ENCODE measurements around the gene FCGR2B. TPM values are rescaled to one million over a fixed set of nuclear protein-coding genes. Genes with fewer than 3 reads are reported as not detected.
"Not testable (repeated sequence)": the region's sequence is repeated elsewhere in the genome, so short reads cannot be mapped to it uniquely, and the experiment has no call there.

FCGR2B gene
- total RNA-seq, 1 donor from 2014 or later = not detected

DNA sequence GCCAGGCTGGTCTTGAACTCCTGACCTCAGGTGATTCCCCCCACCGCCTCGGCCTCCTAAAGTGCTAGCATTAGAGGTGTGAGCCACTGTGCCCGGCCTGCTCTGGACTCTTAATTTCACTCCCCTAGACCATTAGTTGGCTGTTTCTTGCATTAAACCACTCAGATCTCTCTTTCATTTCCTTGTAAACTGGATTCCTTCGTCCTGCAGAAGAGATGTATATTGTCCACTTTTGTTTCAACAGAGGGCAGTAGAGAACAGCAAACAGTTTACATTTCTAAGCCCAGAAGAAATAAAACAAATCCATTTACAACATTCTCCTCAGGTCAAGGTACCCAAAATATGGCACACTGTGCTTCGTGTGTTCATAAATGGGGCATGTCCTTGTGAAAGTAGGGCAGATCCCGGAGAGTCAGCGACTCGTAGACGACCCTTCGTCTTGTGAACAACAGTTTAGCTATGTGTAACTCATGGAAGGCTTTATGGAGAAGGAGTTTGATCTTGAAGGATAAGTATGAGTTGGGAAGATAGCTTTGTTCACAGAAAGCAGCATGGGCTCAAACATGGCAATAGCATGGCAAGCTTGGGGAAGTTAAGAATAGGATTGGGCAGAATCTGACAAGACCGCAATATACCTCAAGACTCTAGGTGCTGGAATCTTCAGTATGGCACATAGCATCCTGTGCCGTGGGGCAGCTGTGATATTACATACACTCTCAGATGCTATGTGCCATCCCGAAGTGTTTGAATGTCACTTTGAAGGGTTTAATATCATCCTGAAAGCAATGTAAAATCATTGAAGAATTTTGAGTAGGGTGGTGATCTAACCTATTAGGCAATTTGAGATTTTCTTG lies 15.2 kb upstream of the FCGR2B start:
- intact Hi-C loops (cut with micrococcal nuclease) = loop anchor here (1.0 to 5.0 kb wide), 2 partner anchors 75 to 94 kb away; no protein-coding TSS in a partner anchor

- intact Hi-C loops (cut with micrococcal nuclease) = not testable (repeated sequence)
Measured at GRCh38 chr1:161653541-161653940, 9.4 kb upstream of the FCGR2B start.

GRCh38 chr1:161653971-161654370 lies 9.0 kb upstream of the FCGR2B start:
- intact Hi-C loops (cut with micrococcal nuclease) = not testable (repeated sequence)

DNA sequence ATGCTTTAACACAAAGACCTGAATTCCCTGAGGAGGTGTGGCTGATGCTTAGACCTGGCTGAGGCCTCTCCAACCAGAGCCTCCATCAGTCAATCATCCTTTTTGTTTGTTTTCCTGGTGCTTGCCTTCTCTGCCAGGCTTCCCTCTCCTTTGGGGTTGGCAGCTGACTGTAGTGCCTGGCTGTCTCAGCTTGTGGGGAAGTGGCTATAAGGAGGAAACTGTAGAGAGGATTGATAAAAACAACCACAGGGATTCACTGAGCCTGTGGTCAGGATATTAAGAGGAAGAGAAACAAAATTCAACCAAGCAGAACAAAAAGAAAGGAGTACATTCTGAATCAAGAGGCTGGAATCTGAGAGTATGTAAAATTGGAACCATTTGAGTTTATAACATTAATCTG lies 4.4 kb upstream of the FCGR2B start:
- intact Hi-C loops (cut with micrococcal nuclease) = not testable (repeated sequence)

- intact Hi-C loops (cut with micrococcal nuclease) = not testable (repeated sequence)
Measured at GRCh38 chr1:161661660-161662311, 1.2 kb upstream of the FCGR2B start.

GRCh38 chr1:161663569-161663968 lies 626 bp downstream of the FCGR2B start:
- intact Hi-C loops (cut with micrococcal nuclease) = not testable (repeated sequence)

DNA sequence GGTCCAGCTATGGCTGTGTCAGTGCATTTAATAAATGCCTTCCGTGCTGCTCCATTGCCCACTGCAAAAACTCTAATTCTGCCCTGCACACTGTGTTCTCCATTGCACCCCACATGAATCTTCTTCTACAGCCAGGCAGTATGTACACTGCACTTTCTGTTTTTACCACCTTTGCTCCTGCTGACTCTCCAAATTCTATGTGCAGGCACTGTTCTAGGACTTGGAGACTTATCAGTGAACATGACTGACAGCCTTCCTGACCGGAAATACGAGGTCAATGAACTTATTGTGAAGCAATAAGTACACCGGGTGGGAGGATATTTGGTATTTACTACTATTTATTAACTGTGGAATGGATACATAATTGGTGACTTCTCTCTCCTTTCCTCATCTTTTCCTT lies 1.7 kb downstream of the FCGR2B start:
- intact Hi-C loops (cut with micrococcal nuclease) = not testable (repeated sequence)

- intact Hi-C loops (cut with micrococcal nuclease) = not testable (repeated sequence)
Measured at GRCh38 chr1:161671045-161672020, 8.4 kb downstream of the FCGR2B start.

- intact Hi-C loops (cut with micrococcal nuclease) = not testable (repeated sequence)
Measured at GRCh38 chr1:161673437-161673836, 10.5 kb downstream of the FCGR2B start.

GRCh38 chr1:161674447-161674846 lies 11.5 kb downstream of the FCGR2B start:
- intact Hi-C loops (cut with micrococcal nuclease) = not testable (repeated sequence)

DNA sequence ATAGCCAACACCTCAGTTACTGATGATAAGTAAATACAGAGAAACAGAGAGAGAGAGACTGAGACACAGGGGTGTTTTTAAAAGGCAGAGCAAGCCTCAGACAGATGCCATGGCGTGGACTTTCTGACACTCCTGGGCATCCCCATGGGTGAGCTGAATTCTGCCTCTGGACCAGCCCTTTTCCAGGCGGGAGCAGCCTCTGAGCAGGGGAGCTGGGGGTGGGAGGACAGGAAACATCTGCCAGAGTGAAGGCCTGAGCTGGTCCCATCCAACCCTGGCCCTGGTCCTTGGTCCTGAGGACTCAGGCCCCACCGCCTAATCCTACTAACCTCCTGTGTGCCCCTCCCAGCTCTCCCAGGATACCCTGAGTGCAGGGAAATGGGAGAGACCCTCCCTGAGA lies 12.0 kb downstream of the FCGR2B start:
- intact Hi-C loops (cut with micrococcal nuclease) = not testable (repeated sequence)

DNA sequence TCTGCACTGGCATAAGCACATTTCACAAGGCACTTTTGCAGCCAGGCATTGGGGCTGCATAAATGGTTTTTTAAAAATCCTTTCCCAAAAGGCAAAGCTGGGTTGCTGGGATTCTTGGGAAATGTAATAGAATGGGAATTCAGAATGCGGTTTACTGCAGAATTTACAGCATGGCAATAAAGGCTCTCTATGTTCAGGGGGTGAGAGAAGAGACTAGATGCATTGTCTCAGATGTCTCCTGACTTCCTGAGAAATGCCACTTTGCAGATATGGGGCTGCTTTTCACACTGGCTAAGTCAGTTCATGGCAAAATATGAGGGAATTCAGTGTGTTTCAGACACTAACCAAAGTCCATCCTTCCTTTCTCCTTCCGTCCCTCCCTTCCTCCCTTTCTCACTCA lies 13.5 kb downstream of the FCGR2B start:
- intact Hi-C loops (cut with micrococcal nuclease) = no loop called here

DNA sequence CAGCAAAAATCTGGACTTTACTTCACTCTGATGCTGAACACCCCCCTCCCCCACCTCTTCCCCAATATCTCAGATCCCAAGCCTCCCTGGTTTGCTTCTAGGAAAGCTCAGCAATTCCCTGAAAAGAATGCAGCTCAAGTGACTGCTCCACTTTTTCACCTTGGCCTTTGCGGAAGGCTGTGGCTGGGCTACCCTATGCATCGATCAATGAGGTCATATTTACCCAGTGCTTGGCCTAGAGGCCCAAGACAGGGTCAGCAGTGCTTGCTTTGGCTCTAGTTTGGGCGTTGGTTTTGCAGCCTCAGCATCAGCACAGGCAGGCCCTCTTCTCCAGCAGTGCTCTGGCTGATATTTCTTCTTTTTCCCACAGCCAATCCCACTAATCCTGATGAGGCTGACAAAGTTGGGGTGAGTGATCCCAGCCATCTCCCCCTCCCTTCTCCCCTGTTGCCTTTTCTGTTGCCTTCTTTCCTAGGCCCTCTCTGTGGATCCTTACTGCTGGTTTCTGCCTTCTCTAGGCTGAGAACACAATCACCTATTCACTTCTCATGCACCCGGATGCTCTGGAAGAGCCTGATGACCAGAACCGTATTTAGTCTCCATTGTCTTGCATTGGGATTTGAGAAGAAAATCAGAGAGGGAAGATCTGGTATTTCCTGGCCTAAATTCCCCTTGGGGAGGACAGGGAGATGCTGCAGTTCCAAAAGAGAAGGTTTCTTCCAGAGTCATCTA lies 14.2 kb downstream of the FCGR2B start:
- intact Hi-C loops (cut with micrococcal nuclease) = no loop called here

- intact Hi-C loops (cut with micrococcal nuclease) = no loop called here
Measured at GRCh38 chr1:161678500-161678899, 15.6 kb downstream of the FCGR2B start.

DNA sequence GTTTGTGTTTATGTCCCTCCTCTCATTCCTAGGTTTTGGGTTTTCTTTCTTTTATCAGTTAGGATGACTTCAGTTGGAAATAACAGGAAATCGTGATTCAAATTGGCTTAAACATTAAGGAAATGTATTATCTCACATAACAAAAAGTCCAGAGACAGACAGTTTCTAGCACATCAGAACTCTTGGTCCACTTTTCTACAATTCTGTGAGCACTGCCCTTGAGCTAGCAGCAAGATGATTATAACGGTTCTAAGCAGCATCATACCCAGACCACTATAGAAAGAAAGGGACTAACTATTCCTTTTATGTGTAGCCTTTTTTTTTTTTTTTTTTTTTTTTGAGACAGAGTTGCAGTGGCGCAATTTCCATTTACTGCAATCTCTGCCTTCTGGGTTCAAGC lies 18.9 kb downstream of the FCGR2B start:
- intact Hi-C loops (cut with micrococcal nuclease) = no loop called here

- intact Hi-C loops (cut with micrococcal nuclease) = no loop called here
Measured at GRCh38 chr1:161688946-161689345, 26.0 kb downstream of the FCGR2B start.

- intact Hi-C loops (cut with micrococcal nuclease) = no loop called here
Measured at GRCh38 chr1:161691846-161692245, 28.9 kb downstream of the FCGR2B start.

DNA sequence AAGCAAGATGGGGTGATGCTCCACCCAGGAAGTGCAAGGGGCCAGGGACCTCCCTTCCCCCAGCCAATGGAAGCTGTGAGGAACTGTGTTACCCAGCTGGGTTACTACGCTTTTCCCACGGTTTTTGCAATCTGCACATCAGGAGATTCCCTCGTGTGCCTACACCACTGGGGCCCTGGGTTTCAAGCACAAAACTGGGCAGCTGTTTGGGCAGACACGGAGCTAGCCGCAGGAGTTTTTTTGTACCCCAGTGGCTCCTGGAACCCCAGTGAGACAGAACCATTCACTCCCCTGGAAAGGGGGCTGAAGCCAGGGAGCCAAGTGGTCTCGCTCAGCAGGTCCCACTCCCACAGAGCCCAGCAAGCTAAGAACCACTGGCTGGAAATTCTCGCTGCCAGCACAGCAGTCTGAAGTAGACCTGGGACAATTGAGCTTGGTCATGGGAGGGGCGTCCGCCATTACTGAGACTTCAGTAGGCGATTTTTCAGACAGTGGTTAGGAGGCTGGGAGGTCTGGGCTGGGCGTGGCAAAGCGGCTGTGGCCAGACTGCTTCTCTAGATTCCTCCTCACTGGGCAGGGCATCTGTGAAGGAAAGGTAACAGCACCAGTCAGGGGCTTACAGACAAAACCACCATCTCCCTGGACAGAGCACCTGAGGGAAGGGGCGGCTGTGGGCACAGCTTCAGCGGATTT lies 30.2 kb downstream of the FCGR2B start:
- intact Hi-C loops (cut with micrococcal nuclease) = not testable (repeated sequence)

DNA sequence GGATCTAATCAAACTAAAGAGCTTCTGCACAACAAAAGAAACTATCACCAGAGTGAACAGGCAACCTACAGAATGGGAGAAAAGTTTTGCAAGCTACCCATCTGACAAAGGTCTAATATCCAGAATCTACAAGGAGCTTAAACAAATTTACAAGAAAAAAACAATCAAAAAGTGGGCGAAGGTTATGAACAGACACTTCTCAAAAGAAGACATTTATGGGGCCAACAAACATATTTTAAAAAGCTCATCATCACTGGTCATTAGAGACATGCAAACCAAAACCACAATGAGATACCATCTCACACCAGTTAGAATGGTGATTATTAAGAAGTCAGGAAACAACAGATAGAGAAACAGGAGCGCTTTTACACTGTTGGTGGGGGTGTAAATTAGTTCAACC lies 35.4 kb downstream of the FCGR2B start:
- intact Hi-C loops (cut with micrococcal nuclease) = not testable (repeated sequence)

GRCh38 chr1:161702250-161702649 lies 39.3 kb downstream of the FCGR2B start:
- intact Hi-C loops (cut with micrococcal nuclease) = no loop called here
